ENCODE data around the gene ACSL3.
"Not testable (repeated sequence)": the region's sequence is repeated elsewhere in the genome, so short reads cannot be mapped to it uniquely, and the experiment has no call there.

ACSL3 gene

GRCh38 chr2:222835143-222835822, 25.6 kb upstream of the ACSL3 start:
- Histone ChIP-seq H3K4me3 (ENCODE audit: low read length) (no peak overlapping the region), H3K4me1 (ENCODE audit: insufficient read depth, low read length) (no peaks in the 10 kb centered on the region), H3K27ac (ENCODE audit: low read depth, low read length) (no peak overlapping the region), H3K9me3 (ENCODE audit: insufficient read depth, low read depth, low read length) (no peaks in the 10 kb centered on the region), H3K9ac (ENCODE audit: low read depth, low read length) (no peak overlapping the region), H3K27me3 (ENCODE audit: insufficient read depth, low read length) (no peaks in the 10 kb centered on the region), H3K36me3 (ENCODE audit: insufficient read depth, low read length) (no peaks in the 10 kb centered on the region)
- WGBS = 88% methylated on average over 7 of the region's 8 CpGs

GRCh38 chr2:222835823-222836151, 25.0 kb upstream of the ACSL3 start:
- WGBS = 91% methylated on average over 5 of the region's 5 CpGs
- Histone ChIP-seq H3K4me3 (ENCODE audit: low read length) (no peak overlapping the region), H3K9me3 (ENCODE audit: insufficient read depth, low read depth, low read length) (no peaks in the 10 kb centered on the region)

GRCh38 chr2:222837643-222838056, 23.2 kb upstream of the ACSL3 start:
- no peak overlapping the region for H3K4me3 ChIP-seq (ENCODE audit: low read length)
- no peaks in the 10 kb centered on the region for H3K9me3 ChIP-seq (ENCODE audit: insufficient read depth, low read depth, low read length)
- H3K27me3 ChIP-seq (ENCODE audit: insufficient read depth, low read length) = no peaks in the 10 kb centered on the region
- WGBS = 91% methylated on average over 4 of the region's 4 CpGs
- no peaks in the 10 kb centered on the region for H3K36me3 ChIP-seq (ENCODE audit: insufficient read depth, low read length)
- H3K4me1 ChIP-seq (ENCODE audit: insufficient read depth, low read length) = no peaks in the 10 kb centered on the region
- H3K27ac ChIP-seq (ENCODE audit: low read depth, low read length) = no peak overlapping the region
- no peak overlapping the region for H3K9ac ChIP-seq (ENCODE audit: low read depth, low read length)

More at GRCh38 chr2:222835823-222836151, 25.0 kb upstream of the ACSL3 start:
- no peak overlapping the region for H3K9ac ChIP-seq (ENCODE audit: low read depth, low read length)
- no peak overlapping the region for H3K27ac ChIP-seq (ENCODE audit: low read depth, low read length)
- no peaks in the 10 kb centered on the region for H3K36me3 ChIP-seq (ENCODE audit: insufficient read depth, low read length)
- no peaks in the 10 kb centered on the region for H3K4me1 ChIP-seq (ENCODE audit: insufficient read depth, low read length)
- H3K27me3 ChIP-seq (ENCODE audit: insufficient read depth, low read length) = no peaks in the 10 kb centered on the region

GRCh38 chr2:222840060-222840802, 20.6 kb upstream of the ACSL3 start:
- no peaks in the 10 kb centered on the region for H3K9me3 ChIP-seq (ENCODE audit: insufficient read depth, low read depth, low read length)
- WGBS = 100% methylated on average over 2 of the region's 3 CpGs
- H3K36me3 ChIP-seq (ENCODE audit: insufficient read depth, low read length) = no peaks in the 10 kb centered on the region
- no peaks in the 10 kb centered on the region for H3K4me1 ChIP-seq (ENCODE audit: insufficient read depth, low read length)
- H3K9ac ChIP-seq (ENCODE audit: low read depth, low read length) = no peak overlapping the region
- H3K27me3 ChIP-seq (ENCODE audit: insufficient read depth, low read length) = no peaks in the 10 kb centered on the region
- no peak overlapping the region for H3K27ac ChIP-seq (ENCODE audit: low read depth, low read length)
- H3K4me3 ChIP-seq (ENCODE audit: low read length) = no peak overlapping the region

GRCh38 chr2:222842491-222843174, 18.2 kb upstream of the ACSL3 start:
- Histone ChIP-seq H3K9me3 (ENCODE audit: insufficient read depth, low read depth, low read length) (no peaks in the 10 kb centered on the region), H3K4me1 (ENCODE audit: insufficient read depth, low read length) (no peaks in the 10 kb centered on the region), H3K4me3 (ENCODE audit: low read length) (no peak overlapping the region), H3K27ac (ENCODE audit: low read depth, low read length) (no peak overlapping the region), H3K36me3 (ENCODE audit: insufficient read depth, low read length) (no peaks in the 10 kb centered on the region), H3K27me3 (ENCODE audit: insufficient read depth, low read length) (no peaks in the 10 kb centered on the region), H3K9ac (ENCODE audit: low read depth, low read length) (no peak overlapping the region)
- 100% methylated on average over 2 of the region's 3 CpGs for WGBS

GRCh38 chr2:222844323-222844722, 16.5 kb upstream of the ACSL3 start:
- Histone ChIP-seq H3K9ac (ENCODE audit: low read depth, low read length) (no peak overlapping the region), H3K4me1 (ENCODE audit: insufficient read depth, low read length) (no peaks in the 10 kb centered on the region), H3K27me3 (ENCODE audit: insufficient read depth, low read length) (no peaks in the 10 kb centered on the region), H3K27ac (ENCODE audit: low read depth, low read length) (no peak overlapping the region), H3K9me3 (ENCODE audit: insufficient read depth, low read depth, low read length) (no peaks in the 10 kb centered on the region), H3K4me3 (ENCODE audit: low read length) (no peak overlapping the region), H3K36me3 (ENCODE audit: insufficient read depth, low read length) (no peaks in the 10 kb centered on the region)
- 76% methylated on average over 6 of the region's 6 CpGs for WGBS

GRCh38 chr2:222845314-222845713, 15.5 kb upstream of the ACSL3 start:
- WGBS = 92% methylated on average over 3 of the region's 3 CpGs
- not testable (repeated sequence) for H3K4me1 ChIP-seq (ENCODE audit: insufficient read depth, low read length); H3K27ac ChIP-seq (ENCODE audit: low read depth, low read length); H3K9me3 ChIP-seq (ENCODE audit: insufficient read depth, low read depth, low read length); H3K36me3 ChIP-seq (ENCODE audit: insufficient read depth, low read length); H3K9ac ChIP-seq (ENCODE audit: low read depth, low read length); H3K27me3 ChIP-seq (ENCODE audit: insufficient read depth, low read length); H3K4me3 ChIP-seq (ENCODE audit: low read length)

- H3K4me1 ChIP-seq (ENCODE audit: insufficient read depth, low read length) = no peaks in the 10 kb centered on the region
- H3K9me3 ChIP-seq (ENCODE audit: insufficient read depth, low read depth, low read length) = no peaks in the 10 kb centered on the region
- H3K9ac ChIP-seq (ENCODE audit: low read depth, low read length) = no peak overlapping the region
- no peaks in the 10 kb centered on the region for H3K36me3 ChIP-seq (ENCODE audit: insufficient read depth, low read length)
- H3K27me3 ChIP-seq (ENCODE audit: insufficient read depth, low read length) = no peaks in the 10 kb centered on the region
- WGBS = 89% methylated on average over 4 of the region's 4 CpGs
- H3K27ac ChIP-seq (ENCODE audit: low read depth, low read length) = no peak overlapping the region
- no peak overlapping the region for H3K4me3 ChIP-seq (ENCODE audit: low read length)
These were observed 14.8 kb upstream of the ACSL3 start for GRCh38 chr2:222846003-222846402.

- 95% methylated on average over 6 of the region's 6 CpGs for WGBS
These were observed 12.8 kb upstream of the ACSL3 start for GRCh38 chr2:222848031-222848430.

GRCh38 chr2:222848862-222849261, 12.0 kb upstream of the ACSL3 start:
- H3K9me3 ChIP-seq (ENCODE audit: insufficient read depth, low read depth, low read length) = no peaks in the 10 kb centered on the region
- WGBS = 92% methylated on average over 9 of the region's 9 CpGs
- no peak overlapping the region for H3K4me3 ChIP-seq (ENCODE audit: low read length)
- H3K9ac ChIP-seq (ENCODE audit: low read depth, low read length) = no peak overlapping the region
- no peaks in the 10 kb centered on the region for H3K4me1 ChIP-seq (ENCODE audit: insufficient read depth, low read length)
- H3K27ac ChIP-seq (ENCODE audit: low read depth, low read length) = no peak overlapping the region
- H3K27me3 ChIP-seq (ENCODE audit: insufficient read depth, low read length) = no peaks in the 10 kb centered on the region
- no peaks in the 10 kb centered on the region for H3K36me3 ChIP-seq (ENCODE audit: insufficient read depth, low read length)

More at GRCh38 chr2:222848031-222848430, 12.8 kb upstream of the ACSL3 start:
- H3K9ac ChIP-seq (ENCODE audit: low read depth, low read length); H3K4me3 ChIP-seq (ENCODE audit: low read length); H3K4me1 ChIP-seq (ENCODE audit: insufficient read depth, low read length); H3K27ac ChIP-seq (ENCODE audit: low read depth, low read length); H3K27me3 ChIP-seq (ENCODE audit: insufficient read depth, low read length); H3K9me3 ChIP-seq (ENCODE audit: insufficient read depth, low read depth, low read length); H3K36me3 ChIP-seq (ENCODE audit: insufficient read depth, low read length): not testable (repeated sequence)

- WGBS = 90% methylated on average over 2 of the region's 3 CpGs
- Histone ChIP-seq H3K27ac (ENCODE audit: low read depth, low read length) (no peak overlapping the region), H3K9ac (ENCODE audit: low read depth, low read length) (no peak overlapping the region), H3K4me3 (ENCODE audit: low read length) (no peak overlapping the region), H3K36me3 (ENCODE audit: insufficient read depth, low read length) (no peaks in the 10 kb centered on the region), H3K27me3 (ENCODE audit: insufficient read depth, low read length) (no peaks in the 10 kb centered on the region), H3K4me1 (ENCODE audit: insufficient read depth, low read length) (no peaks in the 10 kb centered on the region), H3K9me3 (ENCODE audit: insufficient read depth, low read depth, low read length) (no peaks in the 10 kb centered on the region)
These were observed 8.7 kb upstream of the ACSL3 start for GRCh38 chr2:222851956-222852617.

All from HUES64 (cell line).